Neural cell (in vitro differentiated cells): ENCODE data around the gene MSH3.

Experiments used
- EP300 ChIP-seq: fragments of 450-650 bp; conservative IDR thresholded peaks from 2 replicates; pipeline ENCODE4 v1.6.1; 2014; ENCODE audit warnings: antibody characterized with exemption, mild to moderate bottlenecking, moderate library complexity; ENCODE audit not compliant: poor library complexity, severe bottlenecking
- EZH2 ChIP-seq: fragments of 200-600, 300-800 bp; shearing (Covaris generic), sonication (generic); IDR thresholded peaks from 2 replicates; pipeline ENCODE4 v1.6.1; 2014; ENCODE audit warnings: antibody characterized with exemption, low read length, borderline replicate concordance, mild to moderate bottlenecking; ENCODE audit not compliant: insufficient read depth, poor library complexity, severe bottlenecking
- POLR2AphosphoS5 ChIP-seq: IDR thresholded peaks from 2 replicates; pipeline ENCODE4 v1.6.1; 2012
- RAD21 ChIP-seq: fragments of 450-650 bp; conservative IDR thresholded peaks from 2 replicates; pipeline ENCODE4 v1.6.1; 2014; ENCODE audit warnings: antibody characterized with exemption, mild to moderate bottlenecking, moderate library complexity
- SMC3 ChIP-seq: fragments of 450-650 bp; conservative IDR thresholded peaks from 2 replicates; pipeline ENCODE4 v1.6.1; 2014; ENCODE audit warnings: antibody characterized with exemption, mild to moderate bottlenecking, moderate library complexity; ENCODE audit not compliant: poor library complexity
- TF ChIP-seq, protein P1 (sequence below): fragments of 450-650 bp; IDR thresholded peaks from 2 replicates; pipeline ENCODE4 v1.5.1; 2014; ENCODE audit warnings: antibody characterized with exemption, mild to moderate bottlenecking, moderate library complexity; ENCODE audit not compliant: poor library complexity, severe bottlenecking
- TF ChIP-seq, protein P2 (sequence below): IDR thresholded peaks from 2 replicates; pipeline ENCODE4 v1.6.1; 2012; ENCODE audit warnings: borderline replicate concordance

DNA sequence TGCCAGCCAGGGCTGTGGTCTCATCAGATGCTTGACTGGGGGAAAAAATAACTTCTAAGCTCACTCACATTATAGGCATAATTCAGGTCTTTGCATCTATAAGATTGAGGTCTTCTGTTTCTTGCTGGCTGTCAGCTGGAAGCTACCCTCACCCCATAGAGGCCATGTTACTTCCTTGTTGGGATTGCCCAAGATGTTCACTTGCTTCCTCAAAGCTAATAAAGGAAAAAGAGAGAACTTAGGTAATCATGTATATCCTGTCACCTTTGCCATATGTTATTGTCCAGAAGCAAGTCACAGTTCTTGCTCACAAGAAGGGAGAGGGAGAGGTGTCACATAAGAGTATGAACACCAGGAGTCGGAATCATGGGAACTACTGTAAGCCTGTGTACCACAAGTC lies 45.7 kb upstream of the MSH3 start:
- TF ChIP-seq, protein P1, sequence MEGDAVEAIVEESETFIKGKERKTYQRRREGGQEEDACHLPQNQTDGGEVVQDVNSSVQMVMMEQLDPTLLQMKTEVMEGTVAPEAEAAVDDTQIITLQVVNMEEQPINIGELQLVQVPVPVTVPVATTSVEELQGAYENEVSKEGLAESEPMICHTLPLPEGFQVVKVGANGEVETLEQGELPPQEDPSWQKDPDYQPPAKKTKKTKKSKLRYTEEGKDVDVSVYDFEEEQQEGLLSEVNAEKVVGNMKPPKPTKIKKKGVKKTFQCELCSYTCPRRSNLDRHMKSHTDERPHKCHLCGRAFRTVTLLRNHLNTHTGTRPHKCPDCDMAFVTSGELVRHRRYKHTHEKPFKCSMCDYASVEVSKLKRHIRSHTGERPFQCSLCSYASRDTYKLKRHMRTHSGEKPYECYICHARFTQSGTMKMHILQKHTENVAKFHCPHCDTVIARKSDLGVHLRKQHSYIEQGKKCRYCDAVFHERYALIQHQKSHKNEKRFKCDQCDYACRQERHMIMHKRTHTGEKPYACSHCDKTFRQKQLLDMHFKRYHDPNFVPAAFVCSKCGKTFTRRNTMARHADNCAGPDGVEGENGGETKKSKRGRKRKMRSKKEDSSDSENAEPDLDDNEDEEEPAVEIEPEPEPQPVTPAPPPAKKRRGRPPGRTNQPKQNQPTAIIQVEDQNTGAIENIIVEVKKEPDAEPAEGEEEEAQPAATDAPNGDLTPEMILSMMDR = no peak
- TF ChIP-seq EP300 (no peak), EZH2 (no peak), SMC3 (no peak), POLR2AphosphoS5 (no peak), RAD21 (no peak)
- TF ChIP-seq, protein P2, sequence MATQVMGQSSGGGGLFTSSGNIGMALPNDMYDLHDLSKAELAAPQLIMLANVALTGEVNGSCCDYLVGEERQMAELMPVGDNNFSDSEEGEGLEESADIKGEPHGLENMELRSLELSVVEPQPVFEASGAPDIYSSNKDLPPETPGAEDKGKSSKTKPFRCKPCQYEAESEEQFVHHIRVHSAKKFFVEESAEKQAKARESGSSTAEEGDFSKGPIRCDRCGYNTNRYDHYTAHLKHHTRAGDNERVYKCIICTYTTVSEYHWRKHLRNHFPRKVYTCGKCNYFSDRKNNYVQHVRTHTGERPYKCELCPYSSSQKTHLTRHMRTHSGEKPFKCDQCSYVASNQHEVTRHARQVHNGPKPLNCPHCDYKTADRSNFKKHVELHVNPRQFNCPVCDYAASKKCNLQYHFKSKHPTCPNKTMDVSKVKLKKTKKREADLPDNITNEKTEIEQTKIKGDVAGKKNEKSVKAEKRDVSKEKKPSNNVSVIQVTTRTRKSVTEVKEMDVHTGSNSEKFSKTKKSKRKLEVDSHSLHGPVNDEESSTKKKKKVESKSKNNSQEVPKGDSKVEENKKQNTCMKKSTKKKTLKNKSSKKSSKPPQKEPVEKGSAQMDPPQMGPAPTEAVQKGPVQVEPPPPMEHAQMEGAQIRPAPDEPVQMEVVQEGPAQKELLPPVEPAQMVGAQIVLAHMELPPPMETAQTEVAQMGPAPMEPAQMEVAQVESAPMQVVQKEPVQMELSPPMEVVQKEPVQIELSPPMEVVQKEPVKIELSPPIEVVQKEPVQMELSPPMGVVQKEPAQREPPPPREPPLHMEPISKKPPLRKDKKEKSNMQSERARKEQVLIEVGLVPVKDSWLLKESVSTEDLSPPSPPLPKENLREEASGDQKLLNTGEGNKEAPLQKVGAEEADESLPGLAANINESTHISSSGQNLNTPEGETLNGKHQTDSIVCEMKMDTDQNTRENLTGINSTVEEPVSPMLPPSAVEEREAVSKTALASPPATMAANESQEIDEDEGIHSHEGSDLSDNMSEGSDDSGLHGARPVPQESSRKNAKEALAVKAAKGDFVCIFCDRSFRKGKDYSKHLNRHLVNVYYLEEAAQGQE = no peak
